H1 (cell line): ENCODE data around the gene ZNF219. TPM values are rescaled to one million over a fixed set of nuclear protein-coding genes. Genes with fewer than 3 reads are reported as not detected.

Experiments used
- CTCF ChIA-PET: fragments of 300-600 bp; sonication (Branson Sonifier 250); formaldehyde crosslinking; loops from one replicate; lab custom pipeline; 2021; ENCODE audit not compliant: partially characterized antibody; lab: Charles Lee
- POLR2A ChIA-PET: fragments of 300-600 bp; sonication (Branson Sonifier 250); formaldehyde crosslinking; loops from one replicate; lab custom pipeline; 2021; ENCODE audit warnings: inconsistent platforms; ENCODE audit not compliant: partially characterized antibody; lab: Charles Lee
- DNase-seq, 2 experiments: peaks; one replicate each; pipeline versions ENCODE4 v3.0.0 to v3.0.0-alpha.2; 2010 to 2022; ENCODE audit warnings: low spot score in 2 of 2, low read depth in 1 of 2, mixed read lengths in 1 of 2
- FAIRE-seq: peaks from 2 replicates; lab custom pipeline; 2011; peaks lifted over from hg19 to GRCh38; lab: Jason Lieb, UNC
- H2AFZ ChIP-seq: 2 replicates; pipeline ENCODE4 v1.8.1; 2012; ENCODE audit warnings: low read length, inconsistent platforms
- H2AK5ac ChIP-seq: 2 replicates; pipeline ENCODE4 v1.6.1; 2013; ENCODE audit warnings: low read depth, low read length
- H2BK120ac ChIP-seq: replicated peaks from 2 replicates; pipeline ENCODE3; 2013; ENCODE audit warnings: low read depth, low read length, inconsistent platforms
- H2BK12ac ChIP-seq: 2 replicates; pipeline ENCODE4 v1.6.1; 2013; ENCODE audit warnings: low read depth, low read length
- H2BK15ac ChIP-seq: 2 replicates; pipeline ENCODE4 v1.6.1; 2013; ENCODE audit warnings: low read length
- H2BK20ac ChIP-seq: 2 replicates; pipeline ENCODE4 v1.6.1; 2013; ENCODE audit warnings: low read length
- H2BK5ac ChIP-seq: 2 replicates; pipeline ENCODE4 v1.6.1; 2013; ENCODE audit warnings: low read depth, low read length
- H3K14ac ChIP-seq: 2 replicates; pipeline ENCODE4 v1.6.1; 2013; ENCODE audit warnings: inconsistent platforms; ENCODE audit not compliant: insufficient read length
- H3K18ac ChIP-seq: 2 replicates; pipeline ENCODE4 v1.6.1; 2013; ENCODE audit warnings: low read length; ENCODE audit errors: extremely low read depth
- H3K23ac ChIP-seq: 2 replicates; pipeline ENCODE4 v1.6.1; 2013; ENCODE audit warnings: inconsistent platforms; ENCODE audit not compliant: insufficient read length
- H3K23me2 ChIP-seq: 2 replicates; pipeline ENCODE4 v1.6.1; 2013; ENCODE audit warnings: low read depth, low read length
- H3K27ac ChIP-seq: 2 replicates; pipeline ENCODE4 v1.6.1; 2011; ENCODE audit warnings: low read depth, low read length, inconsistent platforms
- H3K27me3 ChIP-seq, 4 experiments: replicated peaks in 1 of 4; 1 replicate in 1 of 4; 2 replicates in 3 of 4; pipeline versions ENCODE4 v1.6.1 to v1.8.1; 2011 to 2013; ENCODE audit warnings: low read length in 3 of 4, mild to moderate bottlenecking in 3 of 4, inconsistent platforms in 2 of 4, mixed read lengths in 2 of 4, moderate library complexity in 1 of 4; ENCODE audit not compliant: control insufficient read depth in 3 of 4, insufficient read depth in 3 of 4; ENCODE audit errors: extremely low read depth in 1 of 4
- H3K36me3 ChIP-seq, 4 experiments: 2 replicates each; pipeline versions ENCODE4 v1.6.1 to v1.8.1; 2011 to 2013; ENCODE audit warnings: mild to moderate bottlenecking in 4 of 4, low read length in 3 of 4, moderate library complexity in 2 of 4, control low read depth in 1 of 4, inconsistent platforms in 1 of 4; ENCODE audit not compliant: insufficient read depth in 4 of 4, control insufficient read depth in 2 of 4
- H3K4ac ChIP-seq: replicated peaks from 2 replicates; pipeline ENCODE3; 2013; ENCODE audit warnings: low read length, low read depth, mixed read lengths, inconsistent platforms; ENCODE audit not compliant: insufficient read length
- H3K4me1 ChIP-seq, 4 experiments: replicated peaks in 1 of 4; 1 replicate in 1 of 4; 2 replicates in 3 of 4; pipeline versions ENCODE4 v1.6.1 to v1.8.1; 2011 to 2013; ENCODE audit warnings: low read length in 3 of 4, inconsistent platforms in 2 of 4, mixed read lengths in 1 of 4; ENCODE audit not compliant: insufficient read depth in 4 of 4, control insufficient read depth in 3 of 4
- H3K4me2 ChIP-seq, 2 experiments: 2 replicates each; pipeline versions ENCODE4 v1.6.1 to v1.8.1; 2011 to 2013; ENCODE audit warnings: low read depth in 2 of 2, low read length in 2 of 2, control low read depth in 1 of 2, inconsistent platforms in 1 of 2, mild to moderate bottlenecking in 1 of 2; ENCODE audit not compliant: insufficient read depth in 1 of 2
- H3K4me3 ChIP-seq, 4 experiments: fragments of 200-600, 300-600 bp in 1 of 4; sonication (generic), shearing (Covaris generic), sonication (Bioruptor Twin) in 1 of 4; 2 replicates each; pipeline versions ENCODE4 v1.5.1 to v1.8.1; 2011 to 2016; ENCODE audit warnings: low read length in 4 of 4, low read depth in 3 of 4, control low read depth in 2 of 4, inconsistent platforms in 2 of 4, mild to moderate bottlenecking in 2 of 4, mixed read lengths in 1 of 4, moderate library complexity in 1 of 4; ENCODE audit not compliant: insufficient read depth in 2 of 4; ENCODE audit errors: extremely low read depth in 1 of 4
- H3K56ac ChIP-seq: replicated peaks from 2 replicates; pipeline ENCODE3; 2013; ENCODE audit warnings: low read depth, mild to moderate bottlenecking, mixed read lengths, low read length, inconsistent platforms; ENCODE audit not compliant: insufficient read length
- H3K79me1 ChIP-seq: 2 replicates; pipeline ENCODE4 v1.6.1; 2013; ENCODE audit warnings: low read depth, low read length, control low read depth
- H3K79me2 ChIP-seq, 2 experiments: 2 replicates each; pipeline versions ENCODE4 v1.6.1 to v1.8.1; 2012 to 2013; ENCODE audit warnings: low read length in 2 of 2, mild to moderate bottlenecking in 2 of 2, inconsistent platforms in 1 of 2; ENCODE audit not compliant: insufficient read depth in 2 of 2, control insufficient read depth in 1 of 2
- H3K9ac ChIP-seq, 4 experiments: replicated peaks in 1 of 4; 1 replicate in 1 of 4; 2 replicates in 3 of 4; pipeline versions ENCODE4 v1.6.1 to v1.8.1; 2011 to 2013; ENCODE audit warnings: low read depth in 3 of 4, low read length in 3 of 4, control low read depth in 2 of 4, mild to moderate bottlenecking in 2 of 4, moderate library complexity in 2 of 4, inconsistent platforms in 1 of 4; ENCODE audit errors: extremely low read depth in 1 of 4
- H3K9me3 ChIP-seq, 2 experiments: 2 replicates each; pipeline versions ENCODE4 v1.6.1 to v1.8.1; 2012 to 2013; ENCODE audit warnings: mild to moderate bottlenecking in 2 of 2, moderate library complexity in 2 of 2, control low read depth in 1 of 2, inconsistent platforms in 1 of 2, low read depth in 1 of 2, low read length in 1 of 2, mixed read lengths in 1 of 2; ENCODE audit not compliant: insufficient read depth in 2 of 2
- H4K20me1 ChIP-seq, 2 experiments: replicated peaks in 1 of 2; 2 replicates each; pipeline versions ENCODE3 to v1.8.1; 2011 to 2013; ENCODE audit warnings: inconsistent platforms in 2 of 2, low read length in 2 of 2, mild to moderate bottlenecking in 1 of 2; ENCODE audit not compliant: insufficient read depth in 2 of 2, control insufficient read depth in 1 of 2
- H4K5ac ChIP-seq: 2 replicates; pipeline ENCODE4 v1.6.1; 2013; ENCODE audit warnings: low read length, low read depth, mixed read lengths, inconsistent platforms; ENCODE audit not compliant: insufficient read length
- H4K8ac ChIP-seq: 2 replicates; pipeline ENCODE4 v1.8.0; 2013; ENCODE audit warnings: mild to moderate bottlenecking, moderate library complexity, low read length, inconsistent platforms; ENCODE audit not compliant: insufficient read depth; ENCODE audit errors: extremely low read depth
- H4K91ac ChIP-seq: replicated peaks from 2 replicates; pipeline ENCODE3; 2013; ENCODE audit warnings: low read length, mixed read lengths, inconsistent platforms; ENCODE audit not compliant: insufficient read length
- BCL11A ChIP-seq, 2 experiments: IDR thresholded peaks; one replicate each; pipeline ENCODE4 v1.6.1; 2011; ENCODE audit warnings: low read depth in 2 of 2, low read length in 2 of 2, mild to moderate bottlenecking in 2 of 2
- CHD2 ChIP-seq: IDR thresholded peaks from 2 replicates; pipeline ENCODE4 v1.6.1; 2012; ENCODE audit warnings: low read length, improper control_type of control experiment
- GABPA ChIP-seq: IDR thresholded peaks from 2 replicates; pipeline ENCODE4 v1.6.1; 2011; ENCODE audit warnings: mild to moderate bottlenecking, low read length, moderate library complexity, borderline replicate concordance; ENCODE audit not compliant: insufficient read depth
- HDAC2 ChIP-seq, 2 experiments: fragments of 300-600 bp in 1 of 2; sonication (generic) in 1 of 2; IDR thresholded peaks; 2 replicates each; pipeline ENCODE4 v1.6.1; 2011 to 2012; ENCODE audit warnings: low read depth in 2 of 2, low read length in 2 of 2, mild to moderate bottlenecking in 2 of 2, moderate library complexity in 2 of 2, borderline replicate concordance in 1 of 2, inconsistent platforms in 1 of 2
- HDAC6 ChIP-seq: IDR thresholded peaks from one replicate; pipeline ENCODE4 v1.7.1; 2012; ENCODE audit warnings: low read depth, mild to moderate bottlenecking, inconsistent platforms, low read length, moderate library complexity
- JUND ChIP-seq: IDR thresholded peaks from 2 replicates; pipeline ENCODE4 v1.6.1; 2011; ENCODE audit warnings: mild to moderate bottlenecking, improper control_type of control experiment, low read length
- POLR2A ChIP-seq, 2 experiments: IDR thresholded peaks; 1 replicate in 1 of 2; 2 replicates in 1 of 2; pipeline ENCODE4 v1.6.1; 2011; ENCODE audit warnings: low read depth in 2 of 2, low read length in 2 of 2, mild to moderate bottlenecking in 2 of 2; ENCODE audit errors: control extremely low read depth in 1 of 2
- POU5F1 ChIP-seq: IDR thresholded peaks from 2 replicates; pipeline ENCODE4 v1.6.1; 2011; ENCODE audit warnings: low read depth, mild to moderate bottlenecking, low read length, moderate library complexity
- RXRA ChIP-seq: IDR thresholded peaks from 2 replicates; pipeline ENCODE4 v1.6.1; 2011; ENCODE audit warnings: low read depth, mild to moderate bottlenecking, low read length, moderate library complexity; ENCODE audit not compliant: insufficient read depth
- SIX5 ChIP-seq: IDR thresholded peaks from 2 replicates; pipeline ENCODE4 v1.6.1; 2011; ENCODE audit warnings: mild to moderate bottlenecking, low read depth, low read length
- SP4 ChIP-seq: IDR thresholded peaks from 2 replicates; pipeline ENCODE4 v1.6.1; 2012; ENCODE audit warnings: low read length, inconsistent platforms
- SRF ChIP-seq: IDR thresholded peaks from 2 replicates; pipeline ENCODE4 v1.6.1; 2011; ENCODE audit warnings: mild to moderate bottlenecking, low read depth, low read length, moderate library complexity
- TAF1 ChIP-seq: IDR thresholded peaks from 2 replicates; pipeline ENCODE4 v1.6.1; 2011; ENCODE audit warnings: mild to moderate bottlenecking, low read depth, low read length
- TBP ChIP-seq: IDR thresholded peaks from 2 replicates; pipeline ENCODE4 v1.6.1; 2011; ENCODE audit warnings: low read depth, low read length, improper control_type of control experiment
- WGBS, 2 experiments: shearing (Covaris generic) in 1 of 2; methylation state at CpG; one replicate each; pipeline versions ENCODE4 v1.1.6 to v1.1.7; 2013 to 2015; ENCODE audit warnings: low lambda C conversion rate in 2 of 2, mixed read lengths in 2 of 2, inconsistent platforms in 1 of 2, low coverage in 1 of 2, missing lambda C conversion rate in 1 of 2; ENCODE audit not compliant: insufficient replicate concordance in 2 of 2, insufficient coverage in 1 of 2, insufficient read length in 1 of 2; ENCODE audit errors: extremely low coverage in 1 of 2, missing lambda C conversion rate in 1 of 2; 5-methylcytosine and 5-hydroxymethylcytosine counted together
- polyA plus RNA-seq, 7 experiments: library from polyadenylated mRNA; depleted of rRNA in 3 of 7; stranded (reverse) in 5 of 7; unstranded in 2 of 7; fragments of >200 nt in 5 of 7; fragments of 200-250 nt in 2 of 7; gene quantifications; 1 replicate in 5 of 7; 2 replicates in 1 of 7; 4 replicates in 1 of 7; pipeline versions ENCODE4 v1.2.1 to v1.2.3, GENCODE V29; 2011 to 2013; ENCODE audit warnings: missing spikeins in 2 of 7, mixed read lengths in 2 of 7
- total RNA-seq: library from RNA; stranded (reverse); fragmentation: NEBNext Ultra II Directional; extraction: Animal tissue kit (Norgen Biotek cat#: 25700); gene quantifications from 2 replicates; pipeline ENCODE4 v1.2.1, GENCODE V29; 2021
- TF ChIP-seq, protein P1 (sequence below): IDR thresholded peaks from 2 replicates; pipeline ENCODE4 v1.6.1; 2011; ENCODE audit warnings: low read length, improper control_type of control experiment

ZNF219 gene
- total and polyA plus RNA-seq, 2 of the 8 experiments (the other 6 are each of a cell fraction or from before 2014, with no cell fraction given), result 113 to 160 TPM

- ChIA-PET POLR2A (interaction anchor here (0.6 kb wide), 1 partner anchor 11 kb away, joined by 3 read pairs; no protein-coding TSS in a partner anchor), CTCF (interaction anchor here (2.6 to 5.7 kb wide), 2 partner anchors 12 to 15 kb away, joined by 7 to 28 read pairs; no protein-coding TSS in a partner anchor)
- Histone ChIP-seq H4K91ac (no peak overlapping the region), H2BK120ac (no peak overlapping the region), H3K18ac (no peak overlapping the region), H3K27me3 (no peaks in the 10 kb centered on the region), H3K9ac (no peak overlapping the region), H3K79me2 (no peaks in the 10 kb centered on the region), H3K23me2 (no peaks in the 10 kb centered on the region), H2BK12ac (no peak overlapping the region), H3K23ac (no peak overlapping the region), H4K5ac (no peak overlapping the region), H4K20me1 (no peaks in the 10 kb centered on the region), H2AK5ac (no peak overlapping the region), H3K4me3 (no peak overlapping the region), H3K27ac (no peak overlapping the region), H2BK5ac (no peak overlapping the region), H3K4me2 (no peak overlapping the region), H3K4ac (no peak overlapping the region), H2BK15ac (no peak overlapping the region), H2BK20ac (no peak overlapping the region), H3K9me3 (no peaks in the 10 kb centered on the region), H3K79me1 (no peaks in the 10 kb centered on the region), H3K36me3 (no peaks in the 10 kb centered on the region), H3K14ac (no peak overlapping the region), H3K4me1 (no peaks in the 10 kb centered on the region), H4K8ac (no peak overlapping the region), H2AFZ (no peak overlapping the region), H3K56ac (no peak overlapping the region)
- WGBS, 2 experiments, result 100% methylated on average over 1 of the region's 1 CpG; no CpG with 5 or more reads in 1 of the 2 experiments
- DNase-seq, result no peak
- no peak for FAIRE-seq
- no peak for TF ChIP-seq SP4
- no peak for TF ChIP-seq BCL11A (IDR thresholded peaks at IDR 0.05; ENCODE audit: low read depth in 2 of 2, low read length in 2 of 2)
- TF ChIP-seq TBP, result no peak
- TF ChIP-seq HDAC2 (IDR thresholded peaks at IDR 0.05; ENCODE audit: borderline replicate concordance in 1 of 2, low read depth in 2 of 2, low read length in 2 of 2), result no peak
- no peak for TF ChIP-seq SIX5
- no peak for TF ChIP-seq POLR2A (IDR thresholded peaks at IDR 0.05; ENCODE audit: control extremely low read depth in 1 of 2, low read depth in 2 of 2, low read length in 2 of 2)
- TF ChIP-seq GABPA, result no peak
- no peak for TF ChIP-seq CHD2
- no peak for TF ChIP-seq TAF1
- TF ChIP-seq RXRA, result no peak
- TF ChIP-seq HDAC6, result no peak
- no peak for TF ChIP-seq POU5F1
- TF ChIP-seq, protein P1, sequence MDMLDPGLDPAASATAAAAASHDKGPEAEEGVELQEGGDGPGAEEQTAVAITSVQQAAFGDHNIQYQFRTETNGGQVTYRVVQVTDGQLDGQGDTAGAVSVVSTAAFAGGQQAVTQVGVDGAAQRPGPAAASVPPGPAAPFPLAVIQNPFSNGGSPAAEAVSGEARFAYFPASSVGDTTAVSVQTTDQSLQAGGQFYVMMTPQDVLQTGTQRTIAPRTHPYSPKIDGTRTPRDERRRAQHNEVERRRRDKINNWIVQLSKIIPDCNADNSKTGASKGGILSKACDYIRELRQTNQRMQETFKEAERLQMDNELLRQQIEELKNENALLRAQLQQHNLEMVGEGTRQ, result no peak
- TF ChIP-seq SRF, result no peak
- no peak for TF ChIP-seq JUND
These were observed 22.7 kb upstream of the ZNF219 start for GRCh38 chr14:21121122-21121521.
